GM12878 (cell line): ENCODE measurements around the gene C11orf91.

Experiments
- EZH2 ChIP-seq: IDR thresholded peaks from 2 replicates; pipeline ENCODE4 v1.6.1; 2012; ENCODE audit warnings: low read depth, mild to moderate bottlenecking, control low read depth, inconsistent platforms, low read length, borderline replicate concordance; ENCODE audit not compliant: control insufficient read depth
- HDGF ChIP-seq: fragments of 450-650 bp; IDR thresholded peaks from 2 replicates; pipeline ENCODE4 v1.6.1; 2016; ENCODE audit warnings: antibody characterized with exemption
- NR2F1 ChIP-seq: fragments of 450-650 bp; conservative IDR thresholded peaks from 2 replicates; pipeline ENCODE4 v1.6.1; 2017; ENCODE audit warnings: mild to moderate bottlenecking
- POLR2A ChIP-seq: IDR thresholded peaks from 2 replicates; pipeline ENCODE4 v1.6.1; 2011; ENCODE audit warnings: low read depth, mild to moderate bottlenecking, low read length
- POLR2AphosphoS5 ChIP-seq: IDR thresholded peaks from 2 replicates; pipeline ENCODE4 v1.6.1; 2011; ENCODE audit warnings: mild to moderate bottlenecking, low read length, inconsistent platforms
- RFX5 ChIP-seq: IDR thresholded peaks from 2 replicates; pipeline ENCODE4 v1.6.1; 2011; ENCODE audit warnings: low read depth, low read length, improper control_type of control experiment
- TAF1 ChIP-seq: IDR thresholded peaks from 2 replicates; pipeline ENCODE4 v1.6.1; 2011; ENCODE audit warnings: mild to moderate bottlenecking, low read depth, low read length, borderline replicate concordance
- TARDBP ChIP-seq: IDR thresholded peaks from 2 replicates; pipeline ENCODE4 v1.6.1; 2016; ENCODE audit warnings: borderline replicate concordance
- ZNF217 ChIP-seq: fragments of 450-650 bp; IDR thresholded peaks from 2 replicates; pipeline ENCODE4 v1.6.1; 2017; ENCODE audit warnings: antibody characterized with exemption, mild to moderate bottlenecking
- ZNF274 ChIP-seq: IDR thresholded peaks from one replicate; pipeline ENCODE4 v1.8.0; 2011; ENCODE audit not compliant: insufficient read length, insufficient read depth
- TF ChIP-seq, protein P1 (sequence below), 3 experiments: IDR thresholded peaks in 2 of 3; conservative IDR thresholded peaks in 1 of 3; 2 replicates each; pipeline ENCODE4 v1.5.1; 2011; ENCODE audit warnings: low read depth in 3 of 3, low read length in 3 of 3, mild to moderate bottlenecking in 3 of 3, control low read depth in 2 of 3, moderate library complexity in 2 of 3, inconsistent platforms in 1 of 3, mixed read lengths in 1 of 3; ENCODE audit not compliant: control insufficient read depth in 2 of 3, insufficient read depth in 1 of 3; ENCODE audit errors: extremely low read depth in 1 of 3
- TF ChIP-seq, protein P2 (sequence below): IDR thresholded peaks from 2 replicates; pipeline ENCODE4 v1.6.1; 2011; ENCODE audit warnings: mild to moderate bottlenecking, low read depth, low read length, moderate library complexity; ENCODE audit not compliant: insufficient replicate concordance

- TF ChIP-seq POLR2A (no peak), TAF1 (no peak), ZNF217 (no peak), EZH2 (no peak), HDGF (no peak), ZNF274 (no peak), TARDBP (no peak), POLR2AphosphoS5 (no peak), RFX5 (no peak), NR2F1 (no peak)
- TF ChIP-seq, protein P1, sequence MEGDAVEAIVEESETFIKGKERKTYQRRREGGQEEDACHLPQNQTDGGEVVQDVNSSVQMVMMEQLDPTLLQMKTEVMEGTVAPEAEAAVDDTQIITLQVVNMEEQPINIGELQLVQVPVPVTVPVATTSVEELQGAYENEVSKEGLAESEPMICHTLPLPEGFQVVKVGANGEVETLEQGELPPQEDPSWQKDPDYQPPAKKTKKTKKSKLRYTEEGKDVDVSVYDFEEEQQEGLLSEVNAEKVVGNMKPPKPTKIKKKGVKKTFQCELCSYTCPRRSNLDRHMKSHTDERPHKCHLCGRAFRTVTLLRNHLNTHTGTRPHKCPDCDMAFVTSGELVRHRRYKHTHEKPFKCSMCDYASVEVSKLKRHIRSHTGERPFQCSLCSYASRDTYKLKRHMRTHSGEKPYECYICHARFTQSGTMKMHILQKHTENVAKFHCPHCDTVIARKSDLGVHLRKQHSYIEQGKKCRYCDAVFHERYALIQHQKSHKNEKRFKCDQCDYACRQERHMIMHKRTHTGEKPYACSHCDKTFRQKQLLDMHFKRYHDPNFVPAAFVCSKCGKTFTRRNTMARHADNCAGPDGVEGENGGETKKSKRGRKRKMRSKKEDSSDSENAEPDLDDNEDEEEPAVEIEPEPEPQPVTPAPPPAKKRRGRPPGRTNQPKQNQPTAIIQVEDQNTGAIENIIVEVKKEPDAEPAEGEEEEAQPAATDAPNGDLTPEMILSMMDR (IDR thresholded peaks at IDR 0.05 in 2 of 3, conservative IDR thresholded peaks at IDR 0.05 in 1 of 3; ENCODE audit: control insufficient read depth in 2 of 3, extremely low read depth in 1 of 3, insufficient read depth in 1 of 3, low read depth in 3 of 3, low read length in 3 of 3): no peak
- TF ChIP-seq, protein P2, sequence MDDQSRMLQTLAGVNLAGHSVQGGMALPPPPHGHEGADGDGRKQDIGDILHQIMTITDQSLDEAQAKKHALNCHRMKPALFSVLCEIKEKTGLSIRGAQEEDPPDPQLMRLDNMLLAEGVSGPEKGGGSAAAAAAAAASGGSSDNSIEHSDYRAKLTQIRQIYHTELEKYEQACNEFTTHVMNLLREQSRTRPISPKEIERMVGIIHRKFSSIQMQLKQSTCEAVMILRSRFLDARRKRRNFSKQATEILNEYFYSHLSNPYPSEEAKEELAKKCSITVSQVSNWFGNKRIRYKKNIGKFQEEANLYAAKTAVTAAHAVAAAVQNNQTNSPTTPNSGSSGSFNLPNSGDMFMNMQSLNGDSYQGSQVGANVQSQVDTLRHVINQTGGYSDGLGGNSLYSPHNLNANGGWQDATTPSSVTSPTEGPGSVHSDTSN: no peak
Measured at GRCh38 chr11:33664166-33664565, 36.5 kb downstream of the C11orf91 start.
